PC-3 (cell line): ENCODE data around the gene HOXD1. TPM values are rescaled to one million over a fixed set of nuclear protein-coding genes. Genes with fewer than 3 reads are reported as not detected.

Source experiments
- ATAC-seq: fragments of 200-7000 bp; cut with Tn5 transposase; 2 replicates; pipeline ENCODE4 v1.9.1; 2020; ENCODE audit warnings: mild to moderate bottlenecking, moderate library complexity
- BruUV-seq: library from RNA; stranded (reverse); fragments of 400-500 nt; replicated peaks from 2 replicates; lab custom pipeline; 2021; lab: Mats Ljungman, UMichigan
- CTCF ChIA-PET: fragments of 300-600 bp; sonication (Branson Sonifier 250); formaldehyde crosslinking; loops from one replicate; lab custom pipeline; 2022; ENCODE audit warnings: antibody characterized with exemption; lab: Charles Lee
- POLR2A ChIA-PET: fragments of 300-600 bp; sonication (Branson Sonifier 250); formaldehyde crosslinking; loops from one replicate; lab custom pipeline; 2022; ENCODE audit warnings: antibody characterized with exemption; ENCODE audit not compliant: unreplicated experiment; lab: Charles Lee
- DNase-seq: peaks from one replicate; pipeline ENCODE4 v3.0.0-alpha.2; 2015
- H2AFZ ChIP-seq: fragments of 300-600 bp; sonication (generic); 2 replicates; pipeline ENCODE4 v1.6.0; 2016; ENCODE audit warnings: antibody characterized with exemption, low read length
- H3F3A ChIP-seq: fragments of 300-600 bp; sonication (generic); one replicate; pipeline ENCODE4 v1.6.0; 2017; ENCODE audit warnings: antibody characterized with exemption, low read length, control low read depth, mild to moderate bottlenecking; ENCODE audit not compliant: unreplicated experiment
- H3K27ac ChIP-seq: fragments of 300-600 bp; sonication (generic); 2 replicates; pipeline ENCODE4 v1.5.1; 2016; ENCODE audit warnings: mild to moderate bottlenecking, low read length
- H3K27me3 ChIP-seq: fragments of 300-600 bp; sonication (generic); 2 replicates; pipeline ENCODE4 v1.6.1; 2016; ENCODE audit warnings: low read length, mixed read lengths
- H3K36me3 ChIP-seq: fragments of 300-600 bp; sonication (generic); 2 replicates; pipeline ENCODE4 v1.6.1; 2016; ENCODE audit warnings: low read depth, mixed run types, low read length, mixed read lengths
- H3K4me1 ChIP-seq: fragments of 300-600 bp; sonication (generic); 2 replicates; pipeline ENCODE4 v1.5.1; 2016; ENCODE audit warnings: low read length; ENCODE audit not compliant: insufficient read depth
- H3K4me2 ChIP-seq: fragments of 300-600 bp; sonication (generic); 2 replicates; pipeline ENCODE4 v1.6.0; 2016; ENCODE audit warnings: low read length
- H3K4me3 ChIP-seq: fragments of 300-600 bp; sonication (generic); 2 replicates; pipeline ENCODE4 v1.5.1; 2016; ENCODE audit warnings: mild to moderate bottlenecking, low read length, mixed read lengths
- H3K79me2 ChIP-seq: fragments of 300-600 bp; sonication (generic); 2 replicates; pipeline ENCODE4 v1.6.1; 2017; ENCODE audit warnings: low read length, mixed read lengths
- H3K9ac ChIP-seq: fragments of 300-600 bp; sonication (generic); 2 replicates; pipeline ENCODE4 v1.6.0; 2016; ENCODE audit warnings: mild to moderate bottlenecking, low read length
- H3K9me2 ChIP-seq: fragments of 300-600 bp; sonication (generic); replicated peaks from 2 replicates; pipeline ENCODE4 v1.6.1; 2016; ENCODE audit warnings: mixed run types, low read length, mixed read lengths
- H3K9me3 ChIP-seq: fragments of 300-600 bp; sonication (generic); 2 replicates; pipeline ENCODE4 v1.6.1; 2016; ENCODE audit warnings: low read length, mixed read lengths
- H4K20me1 ChIP-seq: fragments of 300-600 bp; sonication (generic); 2 replicates; pipeline ENCODE4 v1.6.1; 2016; ENCODE audit warnings: low read length, mixed read lengths
- CTCF ChIP-seq: fragments of 300-600 bp; sonication (generic); conservative IDR thresholded peaks from 2 replicates; pipeline ENCODE4 v1.5.1; 2017; ENCODE audit warnings: antibody characterized with exemption, low read depth, mild to moderate bottlenecking, low read length
- EZH2 ChIP-seq: fragments of 300-600 bp; sonication (generic); IDR thresholded peaks from one replicate; pipeline ENCODE4 v1.6.1; 2017; ENCODE audit warnings: antibody characterized with exemption, mild to moderate bottlenecking, low read length; ENCODE audit not compliant: unreplicated experiment
- EZH2phosphoT487 ChIP-seq: fragments of 300-600 bp; sonication (generic); IDR thresholded peaks from 2 replicates; pipeline ENCODE4 v1.6.1; 2018; ENCODE audit warnings: mild to moderate bottlenecking, antibody characterized with exemption, low read length, borderline replicate concordance
- intact Hi-C: fragments of 100-400 bp; cut with micrococcal nuclease; formaldehyde crosslinking; loops from 2 replicates; pipeline ENCODE4 v1.9.0; 2023
- total RNA-seq: library from RNA; depleted of rRNA; stranded (reverse); fragments of >200 nt; gene quantifications from 2 replicates; pipeline ENCODE4 v1.2.3, GENCODE V29; 2014

Gene HOXD1
- total RNA-seq, 1 experiment from 2014 or later: not detected

- no peak overlapping the region for H3K4me3 ChIP-seq
- peaks cover 7% of the 10 kb centered on the region; the same call in 1 of the 2 replicates for H3K27me3 ChIP-seq
These were observed 13.4 kb upstream of the HOXD1 start for GRCh38 chr2:176174824-176175708.

GRCh38 chr2:176175709-176176607, 12.5 kb upstream of the HOXD1 start:
- ATAC-seq (no peak), DNase-seq (no peak)
- Histone ChIP-seq H3K27me3 (peaks cover 10% of the 10 kb centered on the region; the same call in 1 of the 2 replicates), H3K79me2 (no peaks in the 10 kb centered on the region), H3K36me3 (no peaks in the 10 kb centered on the region), H3K4me1 (no peaks in the 10 kb centered on the region), H3K4me3 (no peak overlapping the region), H3K9me2 (no peaks in the 10 kb centered on the region), H3F3A (no peaks in the 10 kb centered on the region), H3K9ac (no peak overlapping the region), H2AFZ (no peak overlapping the region), H3K27ac (no peak overlapping the region), H4K20me1 (no peaks in the 10 kb centered on the region), H3K4me2 (no peak overlapping the region), H3K9me3 (no peaks in the 10 kb centered on the region)
- CTCF ChIA-PET: no interaction called here
- POLR2A ChIA-PET: no interaction called here
- BruUV-seq: no TSS peak
- TF ChIP-seq EZH2phosphoT487 (no peak), EZH2 (no peak), CTCF (no peak)
- intact Hi-C loops: no loop called here

More at GRCh38 chr2:176174824-176175708, 13.4 kb upstream of the HOXD1 start:
- Histone ChIP-seq H3K4me1 (no peaks in the 10 kb centered on the region), H3K9me3 (no peaks in the 10 kb centered on the region), H3K9ac (no peak overlapping the region), H3F3A (no peaks in the 10 kb centered on the region), H4K20me1 (no peaks in the 10 kb centered on the region), H3K27ac (no peak overlapping the region), H3K79me2 (no peaks in the 10 kb centered on the region), H3K4me2 (no peak overlapping the region), H3K9me2 (no peaks in the 10 kb centered on the region), H3K36me3 (no peaks in the 10 kb centered on the region), H2AFZ (no peak overlapping the region)
- ChIA-PET POLR2A (no interaction called here), CTCF (no interaction called here)
- intact Hi-C loops: no loop called here
- ATAC-seq (no peak), DNase-seq (no peak)
- TF ChIP-seq EZH2 (no peak), CTCF (no peak), EZH2phosphoT487 (no peak)
- no TSS peak for BruUV-seq
